Stimulated activated CD4-positive, alpha-beta T cell treated with anti-CD3 and anti-CD28 coated beads, Interleukin-12 subunit alpha, Interleukin-12 subunit beta, amount 100 ng/mL, for 4 hours (primary cell): ENCODE data around the gene DLX1.
"Not testable (repeated sequence)": the region's sequence is repeated elsewhere in the genome, so short reads cannot be mapped to it uniquely, and the experiment has no call there.

Source experiments
- DNase-seq: peaks from one replicate; pipeline ENCODE4 v3.0.0-alpha.2; 2020

DLX1 gene

DNA sequence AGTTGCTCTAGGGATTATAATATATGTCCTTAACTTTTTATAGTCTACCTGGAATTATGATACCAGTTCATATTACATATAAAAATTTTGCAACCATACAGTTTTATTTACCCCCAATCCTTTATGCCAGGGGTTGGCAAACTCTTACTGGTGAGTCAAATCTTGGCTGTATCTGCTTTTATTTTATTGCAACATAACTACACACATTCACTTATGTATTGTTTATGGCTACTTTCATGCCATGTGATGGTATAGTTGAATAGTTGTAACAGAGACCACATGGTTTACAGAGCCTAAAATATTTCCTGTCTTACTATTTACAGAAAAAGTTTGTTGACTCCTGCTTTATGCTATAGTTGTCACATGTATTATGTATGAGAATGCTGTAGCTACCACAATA, 43.2 kb downstream of the DLX1 start:
- no peak for DNase-seq

GRCh38 chr2:172129404-172129803, 44.1 kb downstream of the DLX1 start:
- DNase-seq: no peak

- no peak for DNase-seq
Observed at GRCh38 chr2:172131713-172132555, 46.6 kb downstream of the DLX1 start.

DNA sequence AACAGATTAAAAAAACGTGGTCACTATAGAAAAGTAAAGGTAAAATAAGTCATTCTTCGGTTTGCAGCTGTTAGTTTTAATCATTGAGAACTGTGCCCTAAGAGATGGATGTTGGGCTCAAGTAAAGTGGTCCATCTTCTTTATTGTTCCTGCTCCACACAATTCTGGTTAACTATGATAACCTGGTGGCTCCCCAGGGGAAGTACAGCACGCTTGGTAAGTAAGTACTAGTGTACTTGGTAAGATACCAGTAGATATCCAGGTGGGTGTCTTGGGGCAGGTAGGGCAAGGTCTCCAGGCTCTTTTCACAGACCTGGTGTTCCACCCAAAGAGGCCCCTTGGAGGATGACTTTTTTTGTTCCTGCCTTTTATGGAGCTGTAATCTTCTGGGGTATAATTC, 49.0 kb downstream of the DLX1 start:
- DNase-seq: no peak

DNA sequence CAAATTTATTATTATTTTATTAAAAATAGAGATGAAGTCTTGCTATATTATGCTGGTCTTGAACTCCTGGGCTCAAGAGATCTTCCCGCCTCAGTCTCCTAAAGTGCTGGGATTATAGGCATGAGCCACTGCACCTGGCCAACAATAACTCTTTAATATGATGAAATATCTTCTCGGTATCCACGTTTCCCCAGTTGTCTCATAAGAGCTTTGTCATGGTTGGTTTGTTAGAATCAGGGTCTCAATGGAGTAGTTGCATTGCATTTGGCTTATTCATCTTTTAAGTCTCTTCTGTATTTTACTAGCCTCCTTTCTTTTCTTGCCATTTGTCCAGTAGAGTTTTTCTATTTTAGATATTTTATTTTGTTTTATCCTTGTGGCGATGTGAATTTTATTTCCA, 50.1 kb downstream of the DLX1 start:
- DNase-seq: no peak

DNA sequence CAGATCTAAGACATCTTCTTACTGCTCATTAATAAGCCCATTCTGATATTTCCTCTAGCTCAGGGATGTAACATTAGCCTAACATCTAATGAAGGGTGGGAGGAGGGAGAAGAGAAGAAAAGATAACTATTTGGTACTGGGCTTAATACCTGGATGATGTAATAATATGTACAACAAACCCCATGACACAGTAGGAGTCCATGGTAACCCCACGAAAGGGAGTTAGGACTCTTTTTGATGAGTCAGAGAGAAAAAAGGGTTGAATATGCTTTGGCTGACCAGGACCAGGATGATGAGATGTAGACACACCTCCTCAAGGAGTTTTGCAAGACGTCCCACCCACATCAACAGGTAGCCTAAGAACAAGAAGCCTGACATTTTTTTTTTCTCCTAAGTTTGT, 51.8 kb downstream of the DLX1 start:
- DNase-seq: no peak

DNA sequence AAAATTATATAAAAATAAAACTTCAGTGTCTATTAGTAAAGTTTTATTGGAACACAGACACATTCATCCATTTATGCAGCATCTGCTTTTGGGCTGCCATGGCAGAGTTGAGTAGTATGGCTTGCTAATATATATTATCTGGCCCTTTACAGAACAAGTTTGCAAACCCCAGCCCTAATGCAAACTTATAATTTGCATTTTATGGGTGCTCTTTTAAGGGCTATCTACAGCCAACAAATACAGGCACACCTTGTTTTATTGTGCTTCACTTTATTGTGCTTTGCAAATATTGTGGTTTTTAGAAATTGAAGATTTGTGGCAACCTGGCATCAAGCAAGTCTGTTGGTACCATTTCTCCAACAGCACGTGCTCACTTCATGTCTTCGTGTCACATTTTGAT, 52.6 kb downstream of the DLX1 start:
- no peak for DNase-seq

DNA sequence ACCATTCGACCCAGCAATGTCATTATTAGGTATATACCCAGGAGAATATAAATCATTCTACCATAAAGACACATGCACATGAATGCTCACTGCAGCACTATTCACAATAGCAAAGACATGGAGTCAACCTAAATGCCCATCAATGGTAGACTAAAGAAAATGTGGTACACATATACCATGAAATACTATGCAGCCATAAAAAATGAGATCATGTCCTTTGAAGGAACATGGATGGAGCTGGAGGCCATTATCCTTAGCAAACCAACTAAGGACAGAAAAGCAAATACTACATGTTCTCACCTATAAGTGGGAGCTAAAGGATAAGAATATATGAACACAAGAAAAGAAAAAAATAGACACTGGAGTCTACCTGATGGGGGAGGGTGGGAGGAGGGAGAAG, 53.4 kb downstream of the DLX1 start:
- DNase-seq: not testable (repeated sequence)
